ENCODE data around the gene RFX3.

Gene RFX3

GRCh38 chr9:3238236-3238635, 287.6 kb downstream of the RFX3 start:
- Histone ChIP-seq H3K27ac (no peak overlapping the region), H3K27me3 (replicated peaks) (no peaks in the 10 kb centered on the region), H3K36me3 (replicated peaks) (no peaks in the 10 kb centered on the region), H3K4me3 (ENCODE audit: low read depth, low read length) (no peak overlapping the region)
- in situ Hi-C loops (cut with HindIII; ENCODE audit: low pct_ligation_motif_present, low sequenced_read_pairs), result no loop called here
- DNase-seq, result no peak
- TF ChIP-seq CTCF (IDR thresholded peaks at IDR 0.05; ENCODE audit: low read depth, low read length, missing control alignments), result no peak

- in situ Hi-C loops (cut with HindIII; ENCODE audit: low pct_ligation_motif_present, low sequenced_read_pairs), result no loop called here
- Histone ChIP-seq H3K4me3 (ENCODE audit: low read depth, low read length) (no peak overlapping the region), H3K27me3 (replicated peaks) (no peaks in the 10 kb centered on the region), H3K36me3 (replicated peaks) (no peaks in the 10 kb centered on the region), H3K27ac (no peak overlapping the region)
- no peak for DNase-seq
- no peak for TF ChIP-seq CTCF (IDR thresholded peaks at IDR 0.05; ENCODE audit: low read depth, low read length, missing control alignments)
Measured at GRCh38 chr9:3237121-3237520, 288.7 kb downstream of the RFX3 start.

- no peak for TF ChIP-seq CTCF (IDR thresholded peaks at IDR 0.05; ENCODE audit: low read depth, low read length, missing control alignments)
- in situ Hi-C loops (cut with HindIII; ENCODE audit: low pct_ligation_motif_present, low sequenced_read_pairs), result no loop called here
- DNase-seq, result no peak
- Histone ChIP-seq H3K27ac (no peak overlapping the region), H3K27me3 (replicated peaks) (no peaks in the 10 kb centered on the region), H3K4me3 (ENCODE audit: low read depth, low read length) (no peak overlapping the region), H3K36me3 (replicated peaks) (no peaks in the 10 kb centered on the region)
Measured at GRCh38 chr9:3235497-3235896, 290.3 kb downstream of the RFX3 start.

- DNase-seq, result no peak
- in situ Hi-C loops (cut with HindIII; ENCODE audit: low pct_ligation_motif_present, low sequenced_read_pairs), result no loop called here
- TF ChIP-seq CTCF (IDR thresholded peaks at IDR 0.05; ENCODE audit: low read depth, low read length, missing control alignments), result no peak
- Histone ChIP-seq H3K27ac (no peak overlapping the region), H3K4me3 (ENCODE audit: low read depth, low read length) (no peak overlapping the region), H3K27me3 (replicated peaks) (no peaks in the 10 kb centered on the region), H3K36me3 (replicated peaks) (no peaks in the 10 kb centered on the region)
Measured at GRCh38 chr9:3224931-3225330, 300.9 kb downstream of the RFX3 start.

GRCh38 chr9:3215658-3216057, 310.1 kb downstream of the RFX3 start:
- no peaks in the 10 kb centered on the region for H3K27me3 ChIP-seq (replicated peaks)
- H3K27ac ChIP-seq, result no peak overlapping the region
- in situ Hi-C loops (cut with HindIII; ENCODE audit: low pct_ligation_motif_present, low sequenced_read_pairs), result no loop called here
- no peaks in the 10 kb centered on the region for H3K36me3 ChIP-seq (replicated peaks)
- DNase-seq, result no peak
- H3K4me3 ChIP-seq (ENCODE audit: low read depth, low read length), result no peak overlapping the region
- no peak for TF ChIP-seq CTCF (IDR thresholded peaks at IDR 0.05; ENCODE audit: low read depth, low read length, missing control alignments)

GRCh38 chr9:3214741-3215140, 311.1 kb downstream of the RFX3 start:
- DNase-seq, result no peak
- in situ Hi-C loops (cut with HindIII; ENCODE audit: low pct_ligation_motif_present, low sequenced_read_pairs), result no loop called here
- Histone ChIP-seq H3K4me3 (ENCODE audit: low read depth, low read length) (no peak overlapping the region), H3K27me3 (replicated peaks) (no peaks in the 10 kb centered on the region), H3K27ac (no peak overlapping the region), H3K36me3 (replicated peaks) (no peaks in the 10 kb centered on the region)
- no peak for TF ChIP-seq CTCF (IDR thresholded peaks at IDR 0.05; ENCODE audit: low read depth, low read length, missing control alignments)

All from brain microvascular endothelial cell (primary cell).